ENCODE data around the gene NPRL2. TPM values are rescaled to one million over a fixed set of nuclear protein-coding genes. Genes with fewer than 3 reads are reported as not detected.

Gene NPRL2
- total and polyA plus RNA-seq, 2 donors (not counting 1 experiment from before 2014, with no cell fraction given): 21.4 to 27.2 TPM

DNA sequence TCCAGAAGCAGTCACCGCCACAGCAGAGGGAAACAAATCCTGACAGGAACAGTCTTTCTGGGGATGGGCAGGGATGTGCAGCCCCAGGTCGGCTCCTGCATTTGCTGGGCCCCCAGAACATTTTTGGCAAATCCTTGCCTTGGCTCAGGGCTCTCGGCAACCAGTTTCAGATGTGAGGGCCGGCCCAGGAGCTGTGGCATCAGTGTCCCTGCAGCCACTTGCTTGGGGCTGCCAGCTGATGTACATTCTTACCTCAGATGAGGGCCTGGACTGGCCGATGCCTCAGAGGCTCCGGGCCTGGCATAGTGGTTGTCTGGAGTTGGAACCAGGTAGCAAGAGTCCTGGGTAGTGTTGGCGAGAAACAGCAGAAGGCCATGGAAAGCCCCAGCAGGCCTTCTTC lies 4.3 kb upstream of the NPRL2 start:
- peaks cover 58% of the 10 kb centered on the region for H3K79me2 ChIP-seq (ENCODE audit: control insufficient read depth, insufficient read depth, low read length)
- H3K4me2 ChIP-seq (ENCODE audit: extremely low read depth, insufficient read depth, low read length): no peak overlapping the region
- TF ChIP-seq EZH2 (IDR thresholded peaks at IDR 0.05; ENCODE audit: low read length, missing control alignments): no peak
- TF ChIP-seq, protein P1, sequence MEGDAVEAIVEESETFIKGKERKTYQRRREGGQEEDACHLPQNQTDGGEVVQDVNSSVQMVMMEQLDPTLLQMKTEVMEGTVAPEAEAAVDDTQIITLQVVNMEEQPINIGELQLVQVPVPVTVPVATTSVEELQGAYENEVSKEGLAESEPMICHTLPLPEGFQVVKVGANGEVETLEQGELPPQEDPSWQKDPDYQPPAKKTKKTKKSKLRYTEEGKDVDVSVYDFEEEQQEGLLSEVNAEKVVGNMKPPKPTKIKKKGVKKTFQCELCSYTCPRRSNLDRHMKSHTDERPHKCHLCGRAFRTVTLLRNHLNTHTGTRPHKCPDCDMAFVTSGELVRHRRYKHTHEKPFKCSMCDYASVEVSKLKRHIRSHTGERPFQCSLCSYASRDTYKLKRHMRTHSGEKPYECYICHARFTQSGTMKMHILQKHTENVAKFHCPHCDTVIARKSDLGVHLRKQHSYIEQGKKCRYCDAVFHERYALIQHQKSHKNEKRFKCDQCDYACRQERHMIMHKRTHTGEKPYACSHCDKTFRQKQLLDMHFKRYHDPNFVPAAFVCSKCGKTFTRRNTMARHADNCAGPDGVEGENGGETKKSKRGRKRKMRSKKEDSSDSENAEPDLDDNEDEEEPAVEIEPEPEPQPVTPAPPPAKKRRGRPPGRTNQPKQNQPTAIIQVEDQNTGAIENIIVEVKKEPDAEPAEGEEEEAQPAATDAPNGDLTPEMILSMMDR (conservative IDR thresholded peaks at IDR 0.05 in 1 of 2, IDR thresholded peaks at IDR 0.05 in 1 of 2; ENCODE audit: low read depth in 1 of 2, low read length in 2 of 2): no peak
- H3K36me3 ChIP-seq (ENCODE audit: control insufficient read depth, insufficient read depth, low read length): peaks cover 26% of the 10 kb centered on the region
- no peak overlapping the region for H3K9ac ChIP-seq (ENCODE audit: insufficient read depth, low read length)
- H3K4me3 ChIP-seq (replicated peaks in 1 of 4; ENCODE audit: control extremely low read depth in 1 of 4, insufficient read depth in 1 of 4, low read depth in 3 of 4, low read length in 4 of 4): no peak overlapping the region
- no peaks in the 10 kb centered on the region for H4K20me1 ChIP-seq (ENCODE audit: control insufficient read depth, extremely low read depth, insufficient read depth, low read length)
- H3K4me1 ChIP-seq (ENCODE audit: control insufficient read depth, extremely low read depth, insufficient read depth, low read length): peaks cover 17% of the 10 kb centered on the region
- no peak overlapping the region for H3K27ac ChIP-seq (ENCODE audit: insufficient read depth, low read length)
- H2AFZ ChIP-seq (ENCODE audit: low read length): no peak overlapping the region
- no peak for DNase-seq (ENCODE audit: low read depth in 2 of 2)
- H3K9me3 ChIP-seq (ENCODE audit: control insufficient read depth, insufficient read depth, low read depth, low read length): no peaks in the 10 kb centered on the region
- H3K27me3 ChIP-seq (ENCODE audit: control insufficient read depth, insufficient read depth, low read length): no peaks in the 10 kb centered on the region

DNA sequence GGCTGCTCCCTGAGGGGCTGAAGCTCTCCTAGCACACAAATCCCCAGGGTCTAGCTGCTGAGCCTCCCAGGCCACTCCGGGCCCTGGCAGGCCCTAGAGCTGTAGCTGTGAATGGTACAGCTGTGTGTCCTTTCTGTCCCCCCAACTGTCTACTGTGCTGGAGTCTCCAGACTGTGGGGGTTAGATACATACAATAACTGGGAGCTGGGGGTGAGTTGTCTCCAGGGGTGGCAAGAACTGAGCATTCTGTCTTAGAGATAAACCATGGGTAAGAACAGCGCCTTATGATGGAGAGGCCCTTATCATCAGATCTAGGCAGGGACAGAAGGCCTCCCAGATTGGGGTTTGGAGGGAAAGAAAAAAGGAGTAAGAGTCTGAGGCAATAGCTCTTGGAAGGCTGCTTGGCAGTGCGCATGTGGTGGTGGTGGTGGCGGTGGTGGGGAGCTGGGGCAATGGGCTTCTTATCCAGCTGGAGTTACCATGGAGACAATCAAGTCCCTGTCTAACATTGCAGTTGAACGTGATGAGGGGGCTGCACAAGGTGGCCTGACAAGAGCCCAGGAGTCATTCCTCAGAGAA lies 3.7 kb upstream of the NPRL2 start:
- H3K4me1 ChIP-seq (ENCODE audit: control insufficient read depth, extremely low read depth, insufficient read depth, low read length): peaks cover 17% of the 10 kb centered on the region
- H3K4me3 ChIP-seq (replicated peaks in 1 of 4; ENCODE audit: control extremely low read depth in 1 of 4, insufficient read depth in 1 of 4, low read depth in 3 of 4, low read length in 4 of 4): no peak overlapping the region
- H2AFZ ChIP-seq (ENCODE audit: low read length): no peak overlapping the region
- no peak overlapping the region for H3K4me2 ChIP-seq (ENCODE audit: extremely low read depth, insufficient read depth, low read length)
- H4K20me1 ChIP-seq (ENCODE audit: control insufficient read depth, extremely low read depth, insufficient read depth, low read length): no peaks in the 10 kb centered on the region
- no peak overlapping the region for H3K9ac ChIP-seq (ENCODE audit: insufficient read depth, low read length)
- H3K27me3 ChIP-seq (ENCODE audit: control insufficient read depth, insufficient read depth, low read length): no peaks in the 10 kb centered on the region
- H3K36me3 ChIP-seq (ENCODE audit: control insufficient read depth, insufficient read depth, low read length): peaks cover 26% of the 10 kb centered on the region
- H3K79me2 ChIP-seq (ENCODE audit: control insufficient read depth, insufficient read depth, low read length): peaks cover 59% of the 10 kb centered on the region
- H3K9me3 ChIP-seq (ENCODE audit: control insufficient read depth, insufficient read depth, low read depth, low read length): no peaks in the 10 kb centered on the region
- no peak for DNase-seq (ENCODE audit: low read depth in 2 of 2)
- no peak overlapping the region for H3K27ac ChIP-seq (ENCODE audit: insufficient read depth, low read length)
- TF ChIP-seq, protein P1 (conservative IDR thresholded peaks at IDR 0.05 in 1 of 2, IDR thresholded peaks at IDR 0.05 in 1 of 2; ENCODE audit: low read depth in 1 of 2, low read length in 2 of 2): no peak

DNA sequence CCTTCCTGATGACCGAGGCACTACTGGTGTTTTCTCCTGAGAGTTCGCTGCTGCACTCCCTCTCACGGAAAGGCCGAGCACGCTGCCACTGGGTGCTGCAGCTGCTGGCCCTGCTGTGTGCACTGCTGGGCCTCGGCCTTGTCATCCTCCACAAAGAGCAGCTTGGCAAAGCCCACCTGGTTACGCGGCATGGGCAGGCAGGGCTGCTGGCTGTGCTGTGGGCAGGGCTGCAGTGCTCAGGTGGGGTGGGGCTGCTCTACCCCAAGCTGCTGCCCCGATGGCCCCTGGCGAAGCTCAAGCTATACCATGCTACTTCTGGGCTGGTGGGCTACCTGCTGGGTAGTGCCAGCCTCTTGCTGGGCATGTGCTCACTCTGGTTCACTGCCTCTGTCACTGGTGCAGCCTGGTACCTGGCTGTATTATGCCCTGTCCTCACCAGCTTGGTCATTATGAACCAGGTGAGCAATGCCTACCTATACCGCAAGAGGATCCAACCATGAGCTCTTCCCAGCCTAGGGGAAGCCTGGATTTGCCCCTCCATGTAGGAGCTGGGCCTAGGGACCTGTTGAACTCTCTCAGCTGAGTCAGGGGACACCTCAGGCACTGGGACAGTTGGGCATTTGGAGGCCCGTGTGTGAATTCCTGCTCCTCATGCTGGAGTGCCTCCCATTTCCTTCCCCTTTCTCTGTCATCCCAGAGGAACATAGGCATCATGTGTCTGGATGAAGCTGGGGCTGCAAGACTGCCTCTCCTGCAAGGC lies 2.9 kb upstream of the NPRL2 start:
- peaks cover 51% of the 10 kb centered on the region for H3K79me2 ChIP-seq (ENCODE audit: control insufficient read depth, insufficient read depth, low read length)
- H2AFZ ChIP-seq (ENCODE audit: low read length): no peak overlapping the region
- no peak overlapping the region for H3K9ac ChIP-seq (ENCODE audit: insufficient read depth, low read length)
- H3K9me3 ChIP-seq (ENCODE audit: control insufficient read depth, insufficient read depth, low read depth, low read length): no peaks in the 10 kb centered on the region
- peaks cover 17% of the 10 kb centered on the region for H3K4me1 ChIP-seq (ENCODE audit: control insufficient read depth, extremely low read depth, insufficient read depth, low read length)
- H3K4me3 ChIP-seq (replicated peaks in 1 of 4; ENCODE audit: control extremely low read depth in 1 of 4, insufficient read depth in 1 of 4, low read depth in 3 of 4, low read length in 4 of 4): no peak overlapping the region
- peaks cover 26% of the 10 kb centered on the region for H3K36me3 ChIP-seq (ENCODE audit: control insufficient read depth, insufficient read depth, low read length)
- no peak overlapping the region for H3K27ac ChIP-seq (ENCODE audit: insufficient read depth, low read length)
- no peak overlapping the region for H3K4me2 ChIP-seq (ENCODE audit: extremely low read depth, insufficient read depth, low read length)
- no peaks in the 10 kb centered on the region for H3K27me3 ChIP-seq (ENCODE audit: control insufficient read depth, insufficient read depth, low read length)
- H4K20me1 ChIP-seq (ENCODE audit: control insufficient read depth, extremely low read depth, insufficient read depth, low read length): no peaks in the 10 kb centered on the region
- no peak for DNase-seq (ENCODE audit: low read depth in 2 of 2)
- no peak for TF ChIP-seq EZH2 (IDR thresholded peaks at IDR 0.05; ENCODE audit: low read length, missing control alignments)
- TF ChIP-seq, protein P1 (conservative IDR thresholded peaks at IDR 0.05 in 1 of 2, IDR thresholded peaks at IDR 0.05 in 1 of 2; ENCODE audit: low read depth in 1 of 2, low read length in 2 of 2): no peak
